Measurements from ENCODE around the gene SYNGR1. TPM values are rescaled to one million over a fixed set of nuclear protein-coding genes. Genes with fewer than 3 reads are reported as not detected.

SYNGR1 gene
- total and polyA plus RNA-seq, 2 of the 8 experiments (the other 6 are each of a cell fraction or from before 2014, with no cell fraction given), result 32.5 to 84.7 TPM

- Histone ChIP-seq H4K91ac (replicated peaks; ENCODE audit: insufficient read length, low read length) (peak overlapping the region; percentile 34), H2BK120ac (replicated peaks; ENCODE audit: low read depth, low read length) (no peak overlapping the region), H3K27me3 (replicated peaks in 1 of 4; ENCODE audit: control insufficient read depth in 3 of 4, extremely low read depth in 1 of 4, insufficient read depth in 3 of 4, low read length in 3 of 4) (no peaks in the 10 kb centered on the region), H3K4me3 (ENCODE audit: extremely low read depth in 1 of 4, insufficient read depth in 2 of 4, low read depth in 3 of 4, low read length in 4 of 4) (no peak overlapping the region), H2BK20ac (ENCODE audit: low read length) (peak overlapping the region; percentile 6; the same call in 1 of the 2 replicates), H4K20me1 (replicated peaks in 1 of 2; ENCODE audit: control insufficient read depth in 1 of 2, insufficient read depth in 2 of 2, low read length in 2 of 2) (peaks cover 11 to 15% of the 10 kb centered on the region in 2 experiments), H3K36me3 (ENCODE audit: control insufficient read depth in 2 of 4, insufficient read depth in 4 of 4, low read length in 3 of 4) (peaks cover 14 to 24% (median 19%) of the 10 kb centered on the region in 4 experiments), H4K5ac (ENCODE audit: insufficient read length, low read depth, low read length) (no peak overlapping the region), H3K9me3 (ENCODE audit: insufficient read depth in 2 of 2, low read depth in 1 of 2, low read length in 1 of 2) (no peaks in the 10 kb centered on the region), H3K14ac (ENCODE audit: insufficient read length) (no peak overlapping the region), H3K23me2 (ENCODE audit: low read depth, low read length) (no peaks in the 10 kb centered on the region), H3K18ac (ENCODE audit: extremely low read depth, low read length) (no peak overlapping the region), H3K4me2 (ENCODE audit: insufficient read depth in 1 of 2, low read depth in 2 of 2, low read length in 2 of 2) (peak overlapping the region; percentile 1 to 7; a peak in 1 of 4 replicates), H2AK5ac (ENCODE audit: low read depth, low read length) (no peak overlapping the region), H2BK15ac (ENCODE audit: low read length) (0 out of 2 replicates have a peak overlapping the region, but pooled peaks have one; percentile 90), H3K4me1 (replicated peaks in 1 of 4; ENCODE audit: control insufficient read depth in 3 of 4, insufficient read depth in 4 of 4, low read length in 3 of 4) (peaks cover 0 to 14% (median 12%) of the 10 kb centered on the region in 4 experiments; a peak in 5 of 7 replicates), H3K79me2 (ENCODE audit: control insufficient read depth in 1 of 2, insufficient read depth in 2 of 2, low read length in 2 of 2) (no peaks in the 10 kb centered on the region), H3K23ac (ENCODE audit: insufficient read length) (no peak overlapping the region), H2BK5ac (ENCODE audit: low read depth, low read length) (peak overlapping the region; percentile 14; the same call in 1 of the 2 replicates), H3K4ac (replicated peaks; ENCODE audit: insufficient read length, low read depth, low read length) (no peak overlapping the region), H4K8ac (ENCODE audit: extremely low read depth, insufficient read depth, low read length) (peak overlapping the region; percentile 30; the same call in 1 of the 2 replicates), H3K9ac (replicated peaks in 1 of 4; ENCODE audit: extremely low read depth in 1 of 4, low read depth in 3 of 4, low read length in 3 of 4) (no peak overlapping the region), H2AFZ (ENCODE audit: low read length) (no peak overlapping the region), H3K27ac (ENCODE audit: low read depth, low read length) (no peak overlapping the region; the same call in 1 of the 2 replicates), H3K56ac (replicated peaks; ENCODE audit: insufficient read length, low read depth, low read length) (no peak overlapping the region), H2BK12ac (ENCODE audit: low read depth, low read length) (peak overlapping the region; percentile 62), H3K79me1 (ENCODE audit: low read depth, low read length) (no peaks in the 10 kb centered on the region)
- TF ChIP-seq JUND (IDR thresholded peaks at IDR 0.05; ENCODE audit: low read length) (peak; percentile 3; the same call in 1 of the 2 replicates), SAP30 (IDR thresholded peaks at IDR 0.05; ENCODE audit: insufficient read depth, insufficient replicate concordance, low read length) (no peak), ASH2L (IDR thresholded peaks at IDR 0.05; ENCODE audit: low read length) (peak; percentile 29), CREB1 (IDR thresholded peaks at IDR 0.05) (no peak), EZH2 (IDR thresholded peaks at IDR 0.05; ENCODE audit: low read depth, low read length, severe bottlenecking) (no peak), RAD21 (IDR thresholded peaks at IDR 0.05 in 1 of 2, conservative IDR thresholded peaks at IDR 0.05 in 1 of 2; ENCODE audit: low read depth in 2 of 2, low read length in 2 of 2) (peak in 1 of 2 experiments; percentile 25; a peak in 2 of 4 replicates), CTCF (IDR thresholded peaks at IDR 0.05; ENCODE audit: control extremely low read depth in 1 of 3, insufficient read depth in 1 of 3, low read depth in 1 of 3, low read length in 3 of 3) (peak in 1 of 3 experiments; percentile 18; a peak in 1 of 4 replicates)
- CTCF ChIA-PET (ENCODE audit: partially characterized antibody), result interaction anchor here (0.6 to 6.1 kb wide), 36 partner anchors 9 to 337 kb away, joined by 3 to 80 read pairs (median 5); partner anchors contain the start of genes ATF4 and RPL3
- FAIRE-seq (no peak), DNase-seq (ENCODE audit: low read depth in 1 of 2, low spot score in 2 of 2) (no peak)
- 69% methylated on average over 24 of the region's 24 CpGs; no CpG with 5 or more reads in 1 of the 2 experiments for WGBS, 2 experiments (ENCODE audit: extremely low coverage in 1 of 2, insufficient coverage in 1 of 2, insufficient read length in 1 of 2, insufficient replicate concordance in 2 of 2, low coverage in 1 of 2, low lambda C conversion rate in 2 of 2, missing lambda C conversion rate in 1 of 2)
- POLR2A ChIA-PET (ENCODE audit: partially characterized antibody), result interaction anchor here (0.6 to 37.3 kb wide), 14 partner anchors 8 to 1123 kb away, joined by 3 to 692 read pairs (median 8); partner anchors contain the start of genes RPL3 and SYNGR1
Observed at GRCh38 chr22:39308614-39309363, 41.0 kb upstream of the SYNGR1 start.
